GM19238 (cell line): Measurements from ENCODE around the gene SND1.
"Not testable (repeated sequence)": the region's sequence is repeated elsewhere in the genome, so short reads cannot be mapped to it uniquely, and the experiment has no call there.

Experiments
- DNase-seq: peaks from one replicate; pipeline ENCODE4 v3.0.0; 2011; ENCODE audit warnings: low spot score; ENCODE audit not compliant: insufficient read length

The SND1 gene

GRCh38 chr7:127824682-127825081, 172.7 kb downstream of the SND1 start:
- DNase-seq = no peak

- no peak for DNase-seq
Observed at GRCh38 chr7:127828843-127829500, 177.0 kb downstream of the SND1 start.

DNA sequence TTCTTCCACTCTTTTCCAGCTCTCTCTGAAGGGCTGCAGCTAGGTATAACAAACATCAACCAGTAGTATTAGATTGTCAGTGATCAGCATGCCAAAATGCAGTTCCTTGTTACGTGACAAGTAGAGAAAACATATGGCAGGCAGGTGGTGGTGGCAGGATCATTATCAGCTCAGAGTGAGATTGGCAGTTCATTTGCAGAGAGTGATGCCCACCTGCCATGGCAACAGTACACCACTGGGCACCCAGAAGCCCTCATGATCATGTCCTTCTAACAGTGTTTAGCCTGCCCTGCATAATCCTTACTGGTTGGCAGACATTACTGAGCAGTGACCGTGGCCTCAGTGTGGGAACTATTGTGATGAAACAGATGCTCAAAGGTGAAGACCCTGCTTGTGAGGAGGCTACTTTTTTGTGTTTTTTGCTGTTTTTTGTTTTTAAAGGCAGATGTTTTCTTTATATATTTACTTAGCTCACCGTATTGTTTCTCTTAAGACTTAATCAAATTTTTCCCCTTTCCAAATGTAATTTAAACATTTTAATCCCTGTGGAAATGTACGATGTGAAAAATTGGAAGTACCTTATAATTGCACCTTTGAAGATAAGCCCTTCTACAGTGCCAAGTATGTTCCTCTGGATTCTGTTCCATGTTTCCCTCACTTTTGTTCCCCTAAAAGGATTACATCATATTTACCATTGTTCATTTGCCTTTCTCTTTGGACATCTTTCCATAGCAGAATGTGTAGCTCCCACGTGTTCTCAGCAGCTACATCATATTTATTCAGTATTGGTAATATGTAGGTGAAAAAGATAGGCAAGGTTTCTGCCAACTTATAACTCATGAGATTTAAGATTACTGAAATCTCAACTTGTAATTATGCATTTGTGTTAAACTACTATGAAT, 179.6 kb downstream of the SND1 start:
- no peak for DNase-seq

DNA sequence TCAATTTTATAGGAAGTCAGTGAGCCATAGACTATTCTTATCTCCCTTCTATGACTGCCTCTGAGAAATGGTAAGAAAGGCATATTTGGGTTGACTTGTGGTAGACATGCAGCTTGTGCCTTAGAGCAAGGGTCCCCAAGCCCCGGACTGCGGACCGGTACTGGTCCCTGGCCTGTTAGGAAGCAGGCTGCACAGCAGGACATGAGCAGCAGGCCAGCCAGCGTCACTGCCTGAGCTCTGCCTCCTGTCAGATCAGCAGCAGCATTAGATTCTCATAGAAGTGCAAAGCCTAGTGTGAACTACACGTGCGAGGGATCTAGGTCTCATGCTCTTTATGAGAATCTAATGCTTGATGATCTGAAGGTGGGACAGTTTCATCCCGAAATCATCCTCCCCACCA, 180.6 kb downstream of the SND1 start:
- DNase-seq = no peak

DNA sequence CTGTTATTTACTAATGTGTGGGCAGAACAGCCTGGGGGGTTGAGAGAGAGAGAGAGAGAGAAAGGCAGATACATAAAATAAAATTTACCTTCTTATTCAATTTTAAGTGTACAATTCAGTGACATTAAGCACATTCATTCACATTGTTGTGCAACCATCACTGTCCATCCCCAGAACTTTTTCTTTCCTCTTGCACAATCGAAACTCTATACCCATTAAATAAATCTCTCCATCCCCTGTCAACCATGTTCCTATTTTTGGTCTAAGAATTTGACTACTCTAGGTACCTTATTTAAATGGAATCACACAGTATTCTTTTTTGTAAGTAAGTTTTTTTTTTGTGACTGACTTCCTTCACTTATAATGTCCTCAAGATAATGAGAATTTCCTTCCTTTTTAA, 181.6 kb downstream of the SND1 start:
- DNase-seq = no peak

GRCh38 chr7:127835679-127836078, 183.7 kb downstream of the SND1 start:
- DNase-seq = no peak

GRCh38 chr7:127837816-127838410, 185.9 kb downstream of the SND1 start:
- DNase-seq = not testable (repeated sequence)

- DNase-seq = no peak
Observed at GRCh38 chr7:127838816-127839415, 186.9 kb downstream of the SND1 start.

DNA sequence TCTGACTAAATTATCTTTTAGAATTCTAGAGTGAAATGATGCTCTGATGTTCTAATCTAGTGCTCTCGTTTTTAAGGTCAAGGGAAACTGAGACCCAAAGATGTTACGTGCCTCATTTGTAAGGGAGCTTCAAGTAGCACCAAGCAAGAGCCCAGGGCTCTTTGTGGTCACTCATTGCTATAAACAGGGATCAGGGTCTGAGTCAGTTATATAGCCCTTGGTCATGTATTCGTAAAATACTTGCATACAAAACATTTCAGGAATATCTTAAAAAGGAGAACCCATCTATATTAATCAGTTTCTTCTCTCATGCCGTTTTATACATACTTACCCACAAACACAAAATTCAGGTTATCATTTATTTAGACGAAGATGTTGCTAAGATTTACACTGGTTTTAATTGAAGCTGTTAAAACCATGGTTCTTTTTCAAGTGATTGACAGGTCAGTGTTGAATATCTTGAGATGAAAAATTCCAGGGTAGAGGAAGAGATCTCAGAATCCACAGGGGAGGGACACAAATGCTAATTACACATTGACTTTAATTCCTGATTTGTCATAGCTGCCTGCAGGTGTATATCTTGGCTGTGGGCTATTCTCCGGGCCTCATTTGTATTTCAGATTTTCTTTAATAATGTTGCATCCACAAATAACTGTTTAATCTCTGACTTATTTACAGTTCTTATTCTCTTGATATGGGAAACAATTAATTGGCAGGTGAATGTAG, 188.4 kb downstream of the SND1 start:
- DNase-seq = no peak

DNA sequence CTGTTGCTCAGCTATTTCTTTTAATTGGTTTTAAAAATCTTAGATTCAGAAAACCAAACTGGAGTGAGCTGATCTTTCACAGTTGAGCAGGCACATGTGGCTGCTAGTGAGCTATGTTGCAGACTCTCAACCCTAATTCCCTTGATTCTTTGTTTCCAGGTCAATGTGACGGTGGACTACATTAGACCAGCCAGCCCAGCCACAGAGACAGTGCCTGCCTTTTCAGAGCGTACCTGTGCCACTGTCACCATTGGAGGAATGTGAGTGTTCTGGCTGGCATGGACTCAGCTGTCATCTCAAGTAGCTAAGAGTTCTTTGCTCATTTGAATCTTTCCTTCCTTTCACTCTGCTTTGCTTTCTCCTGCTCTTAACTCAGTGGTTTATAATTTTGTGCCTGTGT, 192.2 kb downstream of the SND1 start:
- no peak for DNase-seq

GRCh38 chr7:127844707-127845331, 192.8 kb downstream of the SND1 start:
- no peak for DNase-seq

DNA sequence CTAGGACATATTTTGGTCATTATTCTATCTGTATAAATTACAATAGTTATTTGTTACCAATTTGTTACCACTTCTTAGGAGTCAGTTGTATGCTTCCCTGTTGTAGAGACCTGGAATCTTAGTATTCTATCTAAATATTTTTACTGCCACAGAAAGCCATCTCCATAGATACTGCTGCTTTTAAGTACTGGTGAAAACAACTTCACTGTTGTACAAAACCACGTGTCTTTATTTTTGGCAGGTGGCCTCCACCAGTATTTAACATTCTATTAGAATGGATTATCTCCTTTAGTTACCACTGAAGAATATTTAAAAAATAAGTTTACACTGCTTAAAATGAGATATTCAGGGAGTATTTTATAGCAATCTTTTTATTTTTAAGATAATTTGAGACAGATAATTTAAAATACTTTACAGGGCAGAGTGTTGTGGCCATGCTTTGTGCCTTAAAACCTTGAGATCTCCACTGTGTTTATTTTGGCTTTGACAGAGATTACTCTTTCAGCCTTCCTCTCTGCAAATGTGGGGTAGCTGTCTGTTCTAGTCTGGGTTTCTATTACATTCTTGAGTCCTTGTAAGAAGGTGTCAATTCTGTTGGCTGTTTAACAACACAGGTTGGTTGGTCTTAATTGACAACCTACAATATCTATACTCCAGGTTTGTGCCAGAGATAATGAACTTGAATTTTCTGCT, 193.7 kb downstream of the SND1 start:
- no peak for DNase-seq

- DNase-seq = no peak
Observed at GRCh38 chr7:127847641-127848040, 195.6 kb downstream of the SND1 start.

DNA sequence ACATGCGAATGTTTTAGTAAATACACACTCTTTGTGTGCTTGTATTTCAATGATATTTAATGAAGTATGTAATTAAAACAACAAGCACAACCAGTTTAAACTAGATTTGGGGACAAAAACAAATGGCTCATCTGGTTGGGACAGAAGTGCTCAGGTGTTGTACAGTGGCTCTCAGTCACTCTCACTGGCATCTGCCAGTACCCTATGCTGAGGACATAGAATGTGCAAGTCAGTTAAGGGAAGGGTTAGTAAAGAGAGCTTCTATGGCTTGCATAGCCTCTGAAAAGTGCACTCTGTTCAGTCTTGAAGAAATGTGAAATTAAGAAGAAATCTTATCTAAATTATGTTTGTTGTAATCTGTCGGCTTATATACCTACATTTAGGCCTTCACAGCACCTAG, 196.2 kb downstream of the SND1 start:
- no peak for DNase-seq

GRCh38 chr7:127850195-127850594, 198.2 kb downstream of the SND1 start:
- DNase-seq = no peak

GRCh38 chr7:127854383-127854782, 202.4 kb downstream of the SND1 start:
- DNase-seq = no peak

- DNase-seq = no peak
Observed at GRCh38 chr7:127857464-127857841, 205.5 kb downstream of the SND1 start.

- no peak for DNase-seq
Observed at GRCh38 chr7:127858091-127858914, 206.3 kb downstream of the SND1 start.

DNA sequence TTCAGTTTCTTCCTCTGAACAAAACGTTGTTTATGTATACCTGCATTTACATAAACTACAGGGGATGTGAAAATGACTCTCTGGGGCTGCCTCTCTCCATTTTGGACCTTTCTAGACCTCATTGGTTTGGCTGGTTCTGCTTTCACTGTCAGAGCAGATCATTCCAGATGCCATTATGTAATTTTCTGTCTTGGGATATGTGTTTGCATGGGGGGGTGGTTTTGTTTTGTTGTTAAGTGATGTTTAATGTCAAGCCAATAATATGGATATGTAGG, 206.9 kb downstream of the SND1 start:
- no peak for DNase-seq

DNA sequence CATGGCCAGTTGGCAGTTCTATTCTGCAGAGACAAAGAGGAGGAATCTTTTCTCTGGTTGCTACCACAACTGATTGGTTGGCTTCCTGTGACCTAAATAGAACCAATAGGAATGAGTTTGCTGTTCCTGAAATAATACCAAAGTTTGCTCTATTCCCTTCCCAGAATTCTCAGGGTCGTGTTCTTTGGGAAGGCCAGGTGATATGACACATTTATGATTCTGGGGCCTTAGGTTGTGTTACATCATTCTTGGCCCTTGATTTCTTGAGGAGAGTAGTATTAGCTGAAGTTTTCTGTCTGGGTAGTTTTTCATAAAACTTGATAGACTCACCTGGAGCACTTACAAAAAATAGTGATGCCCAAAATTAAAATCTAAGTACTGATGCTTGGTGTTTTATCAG, 207.3 kb downstream of the SND1 start:
- no peak for DNase-seq
